Small intestine (tissue), 7 donors: ENCODE data around the gene ZFYVE28. TPM values are rescaled to one million over a fixed set of nuclear protein-coding genes. Genes with fewer than 3 reads are reported as not detected.

Source experiments
- DNase-seq, 2 donors: peaks; one replicate each; pipeline versions ENCODE4 v3.0.0 to v3.0.0-alpha.2; 2013
- FAIRE-seq: peaks from 2 replicates; lab custom pipeline; 2012; peaks lifted over from hg19 to GRCh38; lab: Jason Lieb, UNC
- H3K27ac ChIP-seq, 3 donors: one replicate each; pipeline ENCODE4 v1.5.1; 2013; ENCODE audit warnings: low read length in 2 of 3, mild to moderate bottlenecking in 2 of 3, control low read depth in 1 of 3, inconsistent platforms in 1 of 3, low read depth in 1 of 3, moderate library complexity in 1 of 3
- H3K27me3 ChIP-seq, 3 donors: one replicate each; pipeline ENCODE4 v1.6.1; 2013; ENCODE audit warnings: low read length in 3 of 3, inconsistent platforms in 1 of 3; ENCODE audit not compliant: control insufficient read depth in 3 of 3, insufficient read depth in 3 of 3
- H3K36me3 ChIP-seq, 3 donors: one replicate each; pipeline ENCODE4 v1.6.1; 2013; ENCODE audit warnings: low read length in 3 of 3, inconsistent platforms in 1 of 3, low read depth in 1 of 3, mild to moderate bottlenecking in 1 of 3, moderate library complexity in 1 of 3; ENCODE audit not compliant: control insufficient read depth in 3 of 3, insufficient read depth in 2 of 3
- H3K4me1 ChIP-seq, 3 donors: one replicate each; pipeline ENCODE4 v1.6.1; 2013; ENCODE audit warnings: low read length in 2 of 3, inconsistent platforms in 1 of 3, low read depth in 1 of 3, mild to moderate bottlenecking in 1 of 3, moderate library complexity in 1 of 3; ENCODE audit not compliant: control insufficient read depth in 3 of 3, insufficient read depth in 2 of 3
- H3K4me3 ChIP-seq, 3 donors: one replicate each; pipeline ENCODE4 v1.5.1; 2013; ENCODE audit warnings: low read length in 3 of 3, control low read depth in 1 of 3, inconsistent platforms in 1 of 3, low read depth in 1 of 3, mild to moderate bottlenecking in 1 of 3, moderate library complexity in 1 of 3
- H3K9me3 ChIP-seq, 2 donors: one replicate each; pipeline ENCODE4 v1.6.1; 2013; ENCODE audit warnings: low read depth in 1 of 2, low read length in 1 of 2; ENCODE audit not compliant: control insufficient read depth in 2 of 2, insufficient read depth in 1 of 2
- WGBS, 3 donors: extraction: QIAGEN DNeasy Blood & Tissue Kit; methylation state at CpG; one replicate each; pipeline ENCODE4 v1.1.7; 2013; 5-methylcytosine and 5-hydroxymethylcytosine counted together
- polyA plus RNA-seq, 4 donors: library from polyadenylated mRNA; stranded (reverse) in 3 of 4; unstranded in 1 of 4; fragments of 200-250 nt in 3 of 4; fragments of 120-200 nt in 1 of 4; gene quantifications; one replicate each; pipeline versions ENCODE4 v1.2.1 to v1.2.3, GENCODE V29; 2013
- donor health status: healthy with polysubstance abuse.
- donor health status: control.
- donor health status: control.
- donor health status: Bipolar disorder and iron deficiency.
- donor health status: healthy.

Gene ZFYVE28
- polyA plus RNA-seq, 4 donors = 8.6 to 29.5 (median 12.8) TPM

DNA sequence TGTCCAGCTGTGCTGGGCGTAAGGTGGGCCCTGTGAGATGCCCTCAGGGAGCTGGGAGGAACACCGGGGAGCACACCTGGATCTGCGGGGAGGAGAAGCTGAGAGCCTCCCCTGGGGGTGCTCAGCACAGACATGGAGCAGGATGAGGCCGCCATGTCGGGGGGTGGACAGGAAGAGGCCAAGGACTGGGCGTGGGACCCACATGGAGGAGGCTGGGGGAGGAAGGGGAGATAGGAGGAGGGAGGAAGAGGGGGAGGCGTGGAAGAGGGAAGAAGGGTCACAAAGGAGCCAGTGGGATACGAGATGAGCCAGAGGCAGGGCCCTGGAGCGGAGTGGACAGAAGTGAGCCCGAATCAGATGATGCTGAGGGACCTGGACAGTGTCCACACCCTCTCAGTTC is 66.3 kb downstream of the ZFYVE28 start:
- H3K36me3 ChIP-seq = peaks cover 0 to 5% (median 0%) of the 10 kb centered on the region in 3 donors
- FAIRE-seq (no peak), DNase-seq (no peak)
- no peak overlapping the region for H3K4me3 ChIP-seq
- 83 to 98% (median 93%) methylated on average over 10 of the region's 10 CpGs for WGBS, 3 donors
- no peak overlapping the region for H3K27ac ChIP-seq
- no peaks in the 10 kb centered on the region for H3K9me3 ChIP-seq
- no peaks in the 10 kb centered on the region for H3K4me1 ChIP-seq
- no peaks in the 10 kb centered on the region for H3K27me3 ChIP-seq

DNA sequence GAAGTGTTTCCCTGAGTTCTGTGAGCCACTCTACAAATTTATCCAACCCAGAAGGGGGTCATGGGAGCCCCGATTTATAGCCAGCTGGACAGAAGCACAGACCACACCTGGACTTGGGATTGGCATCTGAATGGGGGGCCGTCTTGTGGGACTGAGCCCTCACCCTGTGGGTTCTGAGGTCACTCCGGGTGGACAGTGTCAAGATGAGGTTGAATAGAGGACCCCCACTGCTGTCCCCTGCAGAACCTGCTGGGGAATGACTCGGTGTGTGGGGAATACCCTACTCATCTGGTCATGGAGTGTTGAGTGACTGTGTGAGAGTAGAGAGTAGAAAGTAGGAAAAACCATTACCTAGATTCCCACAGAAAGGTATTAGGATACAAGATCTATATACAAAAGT is 67.5 kb downstream of the ZFYVE28 start:
- 87 to 90% (median 89%) methylated on average over 4 of the region's 4 CpGs for WGBS, 3 donors
- H3K4me1 ChIP-seq = no peaks in the 10 kb centered on the region
- DNase-seq = no peak
- H3K9me3 ChIP-seq = no peaks in the 10 kb centered on the region
- no peaks in the 10 kb centered on the region for H3K27me3 ChIP-seq
- no peak overlapping the region for H3K27ac ChIP-seq
- FAIRE-seq = no peak
- H3K36me3 ChIP-seq = peaks cover 0 to 5% (median 0%) of the 10 kb centered on the region in 3 donors
- no peak overlapping the region for H3K4me3 ChIP-seq

DNA sequence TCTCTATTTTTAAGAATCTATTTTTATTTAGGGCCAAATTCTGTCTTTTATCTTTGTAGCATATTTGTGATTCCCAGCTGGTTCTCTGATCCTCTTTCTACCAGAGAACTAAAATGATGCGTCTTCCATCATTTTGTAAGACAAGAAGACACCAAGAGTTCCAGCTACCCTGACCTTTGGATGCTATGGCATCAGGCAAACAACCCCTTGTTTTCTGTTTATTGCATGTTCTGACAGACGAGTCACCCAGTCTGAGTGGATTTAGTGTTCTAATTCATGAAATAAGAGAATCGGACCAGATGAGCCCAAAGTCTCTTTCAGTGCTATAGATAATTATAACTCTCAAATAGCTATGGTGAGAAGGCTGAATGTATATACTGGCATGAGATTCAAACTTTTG is 69.7 kb downstream of the ZFYVE28 start:
- Histone ChIP-seq H3K27ac (no peak overlapping the region), H3K4me1 (no peaks in the 10 kb centered on the region), H3K27me3 (no peaks in the 10 kb centered on the region), H3K9me3 (no peaks in the 10 kb centered on the region), H3K4me3 (no peak overlapping the region), H3K36me3 (peaks cover 0 to 5% (median 0%) of the 10 kb centered on the region in 3 donors)
- WGBS, 3 donors = 64 to 72% (median 72%) methylated on average over 3 of the region's 3 CpGs
- DNase-seq = no peak
- FAIRE-seq = no peak

DNA sequence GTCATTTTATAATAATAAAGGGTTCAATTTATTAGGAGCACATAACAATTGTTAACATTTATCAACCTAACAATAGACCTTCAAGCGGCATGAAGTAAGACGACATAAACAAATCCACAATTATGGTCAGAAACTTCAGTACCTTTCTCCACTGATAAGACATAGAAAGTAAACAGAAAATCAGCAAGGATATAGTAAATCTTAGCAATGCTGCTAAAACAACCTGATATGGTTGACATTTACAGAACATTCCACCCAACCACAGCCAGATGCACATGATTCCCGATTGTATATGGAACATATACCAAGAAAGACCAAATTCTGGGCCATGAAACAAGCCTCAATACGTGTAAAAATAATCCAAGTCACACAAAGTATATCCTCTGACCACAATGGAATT is 71.3 kb downstream of the ZFYVE28 start:
- no peak for DNase-seq
- Histone ChIP-seq H3K4me1 (no peaks in the 10 kb centered on the region), H3K36me3 (peaks cover 0 to 5% (median 2%) of the 10 kb centered on the region in 3 donors), H3K9me3 (no peaks in the 10 kb centered on the region), H3K4me3 (no peak overlapping the region), H3K27ac (no peak overlapping the region), H3K27me3 (no peaks in the 10 kb centered on the region)
- FAIRE-seq = no peak
- WGBS, 3 donors = 63 to 74% (median 66%) methylated on average over 4 of the region's 4 CpGs

DNA sequence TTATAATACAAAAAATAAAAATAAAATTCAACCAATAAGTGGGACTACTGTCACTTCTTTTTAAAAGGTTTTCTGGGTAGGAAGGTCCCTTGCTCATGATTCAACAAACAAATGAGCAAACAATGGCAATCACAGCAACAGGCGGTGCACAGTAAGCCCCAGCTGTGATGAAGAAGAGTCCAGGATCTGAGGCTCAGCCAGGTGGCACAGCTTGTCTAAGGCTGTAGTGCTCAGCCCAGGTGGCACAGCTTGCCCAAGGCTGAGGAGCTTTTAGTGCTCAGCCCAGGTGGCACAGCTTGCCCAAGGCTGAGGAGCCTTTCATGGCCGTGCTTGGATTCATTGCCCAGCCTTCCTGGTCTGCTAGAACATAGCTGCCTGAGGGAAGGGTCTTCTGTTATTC is 75.0 kb downstream of the ZFYVE28 start:
- no peak for FAIRE-seq
- Histone ChIP-seq H3K36me3 (peaks cover 2 to 5% (median 3%) of the 10 kb centered on the region in 3 donors), H3K27ac (no peak overlapping the region), H3K4me3 (no peak overlapping the region), H3K27me3 (no peaks in the 10 kb centered on the region), H3K4me1 (no peaks in the 10 kb centered on the region), H3K9me3 (no peaks in the 10 kb centered on the region)
- DNase-seq = no peak
- 81 to 86% (median 83%) methylated on average over 2 of the region's 2 CpGs for WGBS, 3 donors

DNA sequence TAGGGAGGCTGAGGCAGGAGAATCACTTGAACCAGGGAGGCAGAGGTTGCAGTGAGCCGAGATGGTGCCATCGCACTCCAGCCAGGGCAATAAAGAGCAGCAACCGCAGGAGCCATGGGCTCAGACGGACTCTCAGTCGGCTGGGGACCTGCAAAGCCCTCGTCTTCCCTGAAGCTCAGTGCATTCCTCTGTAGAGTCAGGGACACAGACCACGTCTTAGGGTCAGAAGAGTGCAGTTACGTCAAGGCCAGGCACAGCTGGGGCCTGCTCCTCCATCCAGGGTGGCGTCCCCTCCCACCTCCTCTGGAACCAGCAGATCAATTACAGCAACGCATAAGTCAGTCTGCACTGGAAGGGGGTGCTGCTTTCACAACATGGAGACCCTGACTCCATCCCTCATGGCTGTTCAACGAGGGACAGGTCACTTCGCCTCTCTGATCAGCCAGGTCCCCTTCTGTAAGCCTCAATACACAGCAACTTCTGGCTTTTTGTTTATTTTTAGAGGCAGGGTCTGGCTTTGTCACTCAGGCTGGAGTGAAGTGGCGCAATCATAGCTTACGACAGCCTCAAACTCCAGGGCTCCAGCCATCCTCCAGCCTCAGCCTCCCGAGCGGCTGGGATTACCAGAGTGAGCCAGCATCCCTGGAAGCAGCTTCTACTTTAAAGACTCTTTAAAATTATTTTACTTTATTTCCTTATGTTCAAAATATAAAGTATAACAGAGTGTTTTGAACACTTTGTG is 76.4 kb downstream of the ZFYVE28 start:
- Histone ChIP-seq H3K9me3 (no peaks in the 10 kb centered on the region), H3K4me3 (no peak overlapping the region), H3K36me3 (peaks cover 2 to 5% (median 3%) of the 10 kb centered on the region in 3 donors), H3K4me1 (no peaks in the 10 kb centered on the region), H3K27ac (no peak overlapping the region), H3K27me3 (no peaks in the 10 kb centered on the region)
- 84 to 92% (median 89%) methylated on average over 16 of the region's 16 CpGs for WGBS, 3 donors
- DNase-seq = no peak
- FAIRE-seq = no peak

DNA sequence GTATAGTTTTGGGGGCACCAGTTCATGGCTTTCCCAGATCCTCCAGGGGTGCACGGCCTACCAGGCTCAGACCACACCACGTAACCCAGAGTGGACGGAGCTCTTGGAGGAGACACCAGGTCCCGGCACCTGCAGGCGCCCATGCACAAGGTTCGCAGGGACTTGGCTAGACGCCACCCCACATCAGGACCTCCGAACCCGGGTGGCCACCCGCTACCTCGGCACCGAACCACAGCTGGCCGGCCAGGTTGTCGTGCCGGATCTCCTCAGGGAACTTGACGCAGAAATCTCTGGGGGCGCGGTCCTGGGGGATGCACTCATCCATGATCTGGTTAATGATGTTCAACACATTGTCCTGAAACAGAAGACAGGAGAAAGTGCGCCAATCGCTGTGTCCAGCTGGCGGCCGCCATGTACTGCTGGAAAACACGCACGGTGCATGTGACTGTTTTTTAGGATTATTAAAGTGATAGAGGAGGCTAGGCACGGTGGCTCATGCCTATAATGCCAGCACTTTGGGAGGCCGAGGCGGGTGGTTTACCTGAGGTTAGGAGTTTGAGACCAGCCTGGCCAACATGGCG is 77.1 kb downstream of the ZFYVE28 start:
- H3K4me1 ChIP-seq = no peaks in the 10 kb centered on the region
- no peaks in the 10 kb centered on the region for H3K27me3 ChIP-seq
- H3K27ac ChIP-seq = no peak overlapping the region
- H3K9me3 ChIP-seq = no peaks in the 10 kb centered on the region
- H3K36me3 ChIP-seq = peaks cover 2 to 5% (median 3%) of the 10 kb centered on the region in 3 donors
- WGBS, 3 donors = 90 to 95% (median 94%) methylated on average over 28 of the region's 28 CpGs
- FAIRE-seq (no peak), DNase-seq (no peak)
- no peak overlapping the region for H3K4me3 ChIP-seq

DNA sequence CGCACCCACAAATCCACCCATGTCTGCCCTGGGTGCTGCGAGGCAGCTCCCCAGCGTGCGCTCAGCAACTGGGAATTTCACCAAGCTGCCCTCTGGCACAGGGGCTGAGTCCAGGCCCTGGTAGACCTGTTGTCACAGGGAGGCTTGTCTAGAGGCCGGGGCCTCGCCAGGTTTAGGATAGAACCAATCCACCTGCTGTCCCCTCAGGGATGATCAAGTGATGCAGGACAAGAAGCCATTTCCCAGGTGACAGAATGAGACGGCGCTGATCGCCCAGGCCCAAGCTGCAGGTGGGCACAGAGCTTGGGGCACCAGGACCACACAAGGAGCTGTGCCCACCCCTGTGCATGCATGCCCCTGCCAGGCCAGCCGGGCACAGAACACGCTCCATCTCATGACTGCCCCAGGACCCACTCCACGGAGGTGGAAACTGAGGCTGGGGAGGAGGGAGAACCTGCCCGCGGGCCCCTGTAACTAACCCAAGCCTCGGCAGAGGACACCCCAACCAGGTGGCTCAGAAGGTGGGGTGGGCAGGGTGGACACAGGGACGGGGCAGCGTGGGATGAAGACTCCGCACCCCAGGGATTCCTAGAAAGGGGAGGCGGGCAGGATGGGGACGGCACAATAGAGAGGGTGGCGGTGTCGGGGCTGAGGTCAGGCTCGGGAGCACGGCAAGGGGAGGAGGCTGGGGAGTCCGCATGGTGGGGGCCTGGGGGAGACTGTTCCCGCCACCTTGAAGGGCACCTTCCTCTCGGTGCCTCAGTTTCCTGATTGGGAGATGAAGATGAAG is 78.0 kb downstream of the ZFYVE28 start:
- DNase-seq (no peak), FAIRE-seq (no peak)
- Histone ChIP-seq H3K9me3 (no peaks in the 10 kb centered on the region), H3K36me3 (peaks cover 2 to 5% (median 5%) of the 10 kb centered on the region in 3 donors), H3K27ac (no peak overlapping the region), H3K4me1 (no peaks in the 10 kb centered on the region), H3K27me3 (no peaks in the 10 kb centered on the region), H3K4me3 (no peak overlapping the region)
- 94 to 97% (median 96%) methylated on average over 25 to 27 of the region's 27 CpGs for WGBS, 3 donors
